Renal cortex interstitium (tissue), 11 donors: ENCODE data around the gene COG7. TPM values are rescaled to one million over a fixed set of nuclear protein-coding genes. Genes with fewer than 3 reads are reported as not detected.
"Not testable (repeated sequence)": the region's sequence is repeated elsewhere in the genome, so short reads cannot be mapped to it uniquely, and the experiment has no call there.

Experiments used
- DNase-seq, 11 donors: peaks; one replicate each; pipeline ENCODE4 v3.0.0-alpha.2; 2013; ENCODE audit warnings: low read depth in 9 of 11, low spot score in 4 of 11; ENCODE audit errors: extremely low read depth in 1 of 11
- polyA plus RNA-seq, 3 donors: library from polyadenylated mRNA; unstranded; fragments of 120-200 nt; gene quantifications; one replicate each; pipeline ENCODE4 v1.2.1, GENCODE V29; 2013; ENCODE audit not compliant: insufficient read length in 3 of 3

Gene COG7
- polyA plus RNA-seq, 3 donors, result 23.7 to 42.1 (median 26.2) TPM

- DNase-seq, result no peak
These were observed 75.7 kb downstream of the COG7 start for GRCh38 chr16:23377071-23377931.

- no peak for DNase-seq
These were observed 77.3 kb downstream of the COG7 start for GRCh38 chr16:23375643-23376042.

GRCh38 chr16:23374721-23375510, 78.1 kb downstream of the COG7 start:
- no peak for DNase-seq

- no peak for DNase-seq
These were observed 79.4 kb downstream of the COG7 start for GRCh38 chr16:23373436-23374219.

GRCh38 chr16:23371368-23371767, 81.6 kb downstream of the COG7 start:
- DNase-seq, result no peak

GRCh38 chr16:23369416-23369815, 83.6 kb downstream of the COG7 start:
- DNase-seq, result no peak

GRCh38 chr16:23368469-23368868, 84.5 kb downstream of the COG7 start:
- DNase-seq, result no peak

- DNase-seq, result no peak
These were observed 85.0 kb downstream of the COG7 start for GRCh38 chr16:23367988-23368387.

GRCh38 chr16:23367564-23367963, 85.4 kb downstream of the COG7 start:
- DNase-seq, result no peak

GRCh38 chr16:23366341-23366740, 86.6 kb downstream of the COG7 start:
- not testable (repeated sequence) for DNase-seq

- DNase-seq, result no peak
These were observed 87.3 kb downstream of the COG7 start for GRCh38 chr16:23365602-23366240.

GRCh38 chr16:23362460-23363317, 90.3 kb downstream of the COG7 start:
- DNase-seq, result no peak

GRCh38 chr16:23359092-23359760, 93.8 kb downstream of the COG7 start:
- DNase-seq, result no peak

GRCh38 chr16:23357761-23358290, 95.2 kb downstream of the COG7 start:
- DNase-seq, result no peak

GRCh38 chr16:23356941-23357340, 96.0 kb downstream of the COG7 start:
- no peak for DNase-seq

GRCh38 chr16:23355106-23355670, 97.8 kb downstream of the COG7 start:
- no peak for DNase-seq

- no peak for DNase-seq
These were observed 98.7 kb downstream of the COG7 start for GRCh38 chr16:23354246-23354645.
